CD4-positive, alpha-beta memory T cell (primary cell): ENCODE data around the gene GLS. TPM values are rescaled to one million over a fixed set of nuclear protein-coding genes. Genes with fewer than 3 reads are reported as not detected.

Source experiments
- CTCF ChIA-PET: fragments of 350-600 bp; sonication (Branson Sonifier 250); formaldehyde crosslinking; loops from one replicate; lab custom pipeline; 2021; ENCODE audit warnings: inconsistent platforms; ENCODE audit not compliant: partially characterized antibody; lab: Charles Lee
- POLR2A ChIA-PET: fragments of 350-600 bp; sonication (Branson Sonifier 250); formaldehyde crosslinking; loops from one replicate; lab custom pipeline; 2021; ENCODE audit not compliant: partially characterized antibody; lab: Charles Lee
- DNase-seq, 5 donors: peaks; one replicate each; pipeline versions ENCODE4 v3.0.0 to v3.0.0-alpha.2; 2020 to 2022; ENCODE audit warnings: mixed read lengths in 1 of 5
- H3K27ac ChIP-seq: one replicate; pipeline ENCODE4 v1.7.0; 2013; ENCODE audit warnings: low read depth, low read length
- H3K27me3 ChIP-seq: 2 replicates; pipeline ENCODE4 v1.7.0; 2013; ENCODE audit warnings: mild to moderate bottlenecking, low read length, moderate library complexity; ENCODE audit not compliant: insufficient read depth
- H3K36me3 ChIP-seq: 2 replicates; pipeline ENCODE4 v1.7.0; 2013; ENCODE audit warnings: mild to moderate bottlenecking, low read length, moderate library complexity; ENCODE audit not compliant: insufficient read depth
- H3K4me1 ChIP-seq: 2 replicates; pipeline ENCODE4 v1.7.0; 2013; ENCODE audit warnings: mild to moderate bottlenecking, low read length, moderate library complexity; ENCODE audit not compliant: insufficient read depth
- H3K4me3 ChIP-seq, 2 donors: one replicate each; pipeline ENCODE4 v1.7.0; 2013; ENCODE audit warnings: low read length in 2 of 2, mild to moderate bottlenecking in 1 of 2
- H3K9me3 ChIP-seq, 2 donors: one replicate each; pipeline ENCODE4 v1.7.0; 2013; ENCODE audit warnings: low read length in 2 of 2, control low read depth in 1 of 2; ENCODE audit not compliant: control insufficient read depth in 1 of 2
- H3K27ac Mint-ChIP-seq, 7 donors: one replicate each; pipeline ENCODE4 v1.8.0; 2020 to 2021; ENCODE audit warnings: mixed read lengths in 7 of 7, mild to moderate bottlenecking in 6 of 7, inconsistent platforms in 3 of 7, moderate library complexity in 3 of 7
- H3K27me3 Mint-ChIP-seq, 2 donors: one replicate each; pipeline ENCODE4 v1.8.0; 2020 to 2021; ENCODE audit warnings: mixed read lengths in 2 of 2
- H3K36me3 Mint-ChIP-seq, 2 donors: one replicate each; pipeline ENCODE4 v1.8.0; 2020 to 2021; ENCODE audit warnings: mixed read lengths in 2 of 2, inconsistent platforms in 1 of 2, mild to moderate bottlenecking in 1 of 2
- H3K4me1 Mint-ChIP-seq, 4 donors: one replicate each; pipeline ENCODE4 v1.8.0; 2020 to 2021; ENCODE audit warnings: mixed read lengths in 4 of 4, mild to moderate bottlenecking in 1 of 4
- H3K4me3 Mint-ChIP-seq, 8 donors: one replicate each; pipeline ENCODE4 v1.8.0; 2020 to 2021; ENCODE audit warnings: mixed read lengths in 8 of 8, mild to moderate bottlenecking in 7 of 8, moderate library complexity in 6 of 8, inconsistent platforms in 3 of 8
- H3K9me3 Mint-ChIP-seq, 8 donors: one replicate each; pipeline ENCODE4 v1.8.0; 2020 to 2021; ENCODE audit warnings: mixed read lengths in 8 of 8, mild to moderate bottlenecking in 5 of 8, inconsistent platforms in 3 of 8, moderate library complexity in 1 of 8
- intact Hi-C: fragments of 100-400 bp; cut with micrococcal nuclease; formaldehyde crosslinking; loops from one replicate; pipeline ENCODE4 v1.15.1; 2023
- polyA plus RNA-seq, 2 donors: library from polyadenylated mRNA; unstranded; fragments of 300-500 nt; fragmentation: Illumina TruSeq; gene quantifications; one replicate each; pipeline ENCODE4 v1.2.3, GENCODE V29; 2021
- total RNA-seq, 2 experiments: library from RNA; stranded (reverse); gene quantifications; one replicate each; pipeline ENCODE4 v1.2.3, GENCODE V29; 2021

Gene GLS
- total RNA-seq = 100 to 1,000 TPM; 200 to 208 TPM
- polyA plus RNA-seq = 10 to 100 TPM; 27.0 to 64.6 TPM

- H3K4me1 ChIP-seq = peaks cover 54% of the 10 kb centered on the region
- peaks cover 33 to 72% (median 45%) of the 10 kb centered on the region in 4 donors for H3K4me1 Mint-ChIP-seq
- CTCF ChIA-PET = interaction anchor here (0.9 to 2.1 kb wide), 6 partner anchors 8 to 142 kb away, joined by 3 to 13 read pairs (median 4); partner anchors contain the start of gene STAT1
- no peaks in the 10 kb centered on the region for H3K27me3 Mint-ChIP-seq
- H3K9me3 Mint-ChIP-seq = peaks cover 0 to 4% (median 0%) of the 10 kb centered on the region in 8 donors
- POLR2A ChIA-PET = interaction anchor here (0.7 to 7.3 kb wide), 40 partner anchors 11 to 1300 kb away, joined by 3 to 94 read pairs (median 5); partner anchors contain the start of genes HIBCH, NABP1, NEMP2 and SLC40A1
- peaks cover 7 to 31% of the 10 kb centered on the region in 2 donors for H3K36me3 Mint-ChIP-seq
- DNase-seq = peak; percentile 94 to 98 (median 97)
- no peaks in the 10 kb centered on the region for H3K27me3 ChIP-seq
- peak within 1 kb of the TSS; percentile 96 to 99 (median 99) for H3K27ac Mint-ChIP-seq
- H3K9me3 ChIP-seq = no peaks in the 10 kb centered on the region
- no peaks in the 10 kb centered on the region for H3K36me3 ChIP-seq
- H3K4me3 Mint-ChIP-seq = peak within 1 kb of the TSS; percentile 96 to 99 (median 98)
- H3K27ac ChIP-seq = peak within 1 kb of the TSS; percentile 93
- H3K4me3 ChIP-seq = peak within 1 kb of the TSS; percentile 88 to 94
- intact Hi-C loops = loop anchor here (1.0 to 5.0 kb wide), 7 partner anchors 30 to 1098 kb away; partner anchors contain the start of genes MFSD6, NAB1, NEMP2 and ORMDL1
Measured at GRCh38 chr2:190880378-190881083, at the start of gene GLS. GLS (plus strand) TSS chr2:190880821; CDS start chr2:190881085, 264 bp downstream.

DNA sequence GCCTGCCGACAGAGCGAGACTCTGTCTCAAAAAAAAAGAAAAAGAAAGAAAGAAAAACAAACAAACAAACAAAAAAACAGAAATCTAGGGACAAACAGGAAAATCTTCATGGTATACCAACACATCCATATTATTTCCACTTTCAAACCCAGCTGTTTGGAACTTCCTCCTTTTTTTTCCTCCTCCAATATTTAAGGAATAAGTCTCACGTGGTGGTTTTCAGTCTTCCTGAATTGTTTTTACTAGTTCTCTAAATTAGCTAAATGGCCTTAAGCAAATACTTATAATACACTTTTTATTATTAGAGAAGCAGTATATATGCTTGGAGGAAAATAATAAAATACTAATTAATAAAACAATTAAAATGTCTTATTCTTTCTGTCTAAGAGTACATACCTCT lies 48.7 kb upstream of the GLS start:
- Histone ChIP-seq H3K27me3 (no peaks in the 10 kb centered on the region), H3K4me3 (no peak overlapping the region), H3K4me1 (no peaks in the 10 kb centered on the region), H3K27ac (no peak overlapping the region), H3K9me3 (no peaks in the 10 kb centered on the region), H3K36me3 (no peaks in the 10 kb centered on the region)
- H3K4me3 Mint-ChIP-seq = no peak overlapping the region
- H3K27ac Mint-ChIP-seq = no peak overlapping the region
- CTCF ChIA-PET = interaction anchor here (0.7 to 1.3 kb wide), 2 partner anchors 19 to 131 kb away, joined by 3 to 4 read pairs; no protein-coding TSS in a partner anchor
- intact Hi-C loops = no loop called here
- POLR2A ChIA-PET = interaction anchor here (0.7 kb wide), 1 partner anchor 1295 kb away, joined by 3 read pairs; no protein-coding TSS in a partner anchor
- peaks cover 0 to 2% of the 10 kb centered on the region in 2 donors for H3K27me3 Mint-ChIP-seq
- no peaks in the 10 kb centered on the region for H3K4me1 Mint-ChIP-seq
- H3K9me3 Mint-ChIP-seq = no peaks in the 10 kb centered on the region
- DNase-seq = no peak
- peaks cover 0 to 17% of the 10 kb centered on the region in 2 donors for H3K36me3 Mint-ChIP-seq

- DNase-seq = no peak
- H3K4me3 Mint-ChIP-seq = no peak overlapping the region
- H3K36me3 ChIP-seq = no peaks in the 10 kb centered on the region
- no peaks in the 10 kb centered on the region for H3K4me1 Mint-ChIP-seq
- no peak overlapping the region for H3K27ac Mint-ChIP-seq
- intact Hi-C loops = no loop called here
- no peaks in the 10 kb centered on the region for H3K27me3 ChIP-seq
- H3K36me3 Mint-ChIP-seq = peaks cover 0 to 9% of the 10 kb centered on the region in 2 donors
- ChIA-PET CTCF (interaction anchor here (1.9 kb wide), 1 partner anchor 16 kb away, joined by 10 read pairs; no protein-coding TSS in a partner anchor), POLR2A (no interaction called here)
- H3K4me1 ChIP-seq = no peaks in the 10 kb centered on the region
- H3K27ac ChIP-seq = no peak overlapping the region
- no peaks in the 10 kb centered on the region for H3K9me3 ChIP-seq
- H3K27me3 Mint-ChIP-seq = peaks cover 0 to 3% of the 10 kb centered on the region in 2 donors
- H3K9me3 Mint-ChIP-seq = no peaks in the 10 kb centered on the region
- H3K4me3 ChIP-seq = no peak overlapping the region
Measured at GRCh38 chr2:190834890-190835208, 45.8 kb upstream of the GLS start.

GRCh38 chr2:190835303-190835930 lies 45.2 kb upstream of the GLS start:
- Mint-ChIP-seq H3K27me3 (peaks cover 0 to 3% of the 10 kb centered on the region in 2 donors), H3K36me3 (peaks cover 0 to 9% of the 10 kb centered on the region in 2 donors), H3K4me3 (no peak overlapping the region), H3K9me3 (no peaks in the 10 kb centered on the region), H3K4me1 (no peaks in the 10 kb centered on the region), H3K27ac (no peak overlapping the region)
- no peaks in the 10 kb centered on the region for H3K4me1 ChIP-seq
- intact Hi-C loops = no loop called here
- ChIA-PET CTCF (interaction anchor here (1.9 kb wide), 1 partner anchor 15 kb away, joined by 10 read pairs; no protein-coding TSS in a partner anchor), POLR2A (no interaction called here)
- DNase-seq = no peak
- H3K9me3 ChIP-seq = no peaks in the 10 kb centered on the region
- no peak overlapping the region for H3K27ac ChIP-seq
- H3K36me3 ChIP-seq = no peaks in the 10 kb centered on the region
- H3K27me3 ChIP-seq = no peaks in the 10 kb centered on the region
- H3K4me3 ChIP-seq = no peak overlapping the region

DNA sequence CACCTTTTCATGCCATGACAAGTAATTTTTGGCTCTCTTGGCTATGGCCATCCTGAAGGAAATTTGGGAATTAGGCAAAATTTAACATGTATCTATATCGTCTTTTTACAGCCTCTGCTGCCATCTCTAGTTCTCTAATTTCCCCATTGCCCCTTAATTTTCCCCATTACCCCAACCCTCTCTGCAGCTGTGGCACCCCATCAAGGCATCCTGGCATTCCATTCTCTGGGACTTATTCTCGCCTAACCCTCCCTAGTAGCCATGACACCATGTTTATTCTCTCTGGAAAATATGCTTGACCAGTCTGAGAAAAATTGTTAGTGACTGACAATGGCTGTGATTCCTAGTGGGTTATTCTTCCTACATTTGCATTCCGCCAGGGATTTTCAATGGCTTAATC lies 43.9 kb upstream of the GLS start:
- no peak overlapping the region for H3K27ac ChIP-seq
- no peaks in the 10 kb centered on the region for H3K36me3 ChIP-seq
- POLR2A ChIA-PET = no interaction called here
- Mint-ChIP-seq H3K27ac (no peak overlapping the region), H3K9me3 (no peaks in the 10 kb centered on the region), H3K4me3 (no peak overlapping the region), H3K27me3 (peaks cover 0 to 1% of the 10 kb centered on the region in 2 donors), H3K4me1 (no peaks in the 10 kb centered on the region), H3K36me3 (peaks cover 0 to 13% of the 10 kb centered on the region in 2 donors)
- intact Hi-C loops = no loop called here
- H3K4me1 ChIP-seq = no peaks in the 10 kb centered on the region
- no peaks in the 10 kb centered on the region for H3K27me3 ChIP-seq
- H3K4me3 ChIP-seq = no peak overlapping the region
- H3K9me3 ChIP-seq = no peaks in the 10 kb centered on the region
- DNase-seq = no peak
- CTCF ChIA-PET = interaction anchor here (1.9 kb wide), 1 partner anchor 14 kb away, joined by 10 read pairs; no protein-coding TSS in a partner anchor

- no peaks in the 10 kb centered on the region for H3K9me3 Mint-ChIP-seq
- H3K4me1 Mint-ChIP-seq = no peaks in the 10 kb centered on the region
- Histone ChIP-seq H3K27me3 (no peaks in the 10 kb centered on the region), H3K4me3 (no peak overlapping the region), H3K4me1 (no peaks in the 10 kb centered on the region), H3K36me3 (no peaks in the 10 kb centered on the region), H3K9me3 (no peaks in the 10 kb centered on the region), H3K27ac (no peak overlapping the region)
- no peak overlapping the region for H3K27ac Mint-ChIP-seq
- DNase-seq = no peak
- ChIA-PET POLR2A (no interaction called here), CTCF (no interaction called here)
- H3K36me3 Mint-ChIP-seq = peaks cover 0 to 13% of the 10 kb centered on the region in 2 donors
- H3K4me3 Mint-ChIP-seq = no peak overlapping the region
- H3K27me3 Mint-ChIP-seq = peaks cover 0 to 1% of the 10 kb centered on the region in 2 donors
- intact Hi-C loops = no loop called here
Measured at GRCh38 chr2:190837420-190837819, 43.2 kb upstream of the GLS start.

- Histone ChIP-seq H3K36me3 (no peaks in the 10 kb centered on the region), H3K27ac (no peak overlapping the region), H3K27me3 (no peaks in the 10 kb centered on the region), H3K4me3 (no peak overlapping the region), H3K4me1 (no peaks in the 10 kb centered on the region), H3K9me3 (no peaks in the 10 kb centered on the region)
- ChIA-PET POLR2A (no interaction called here), CTCF (interaction anchor here (1.1 to 1.4 kb wide), 2 partner anchors 13 to 54 kb away, joined by 3 to 12 read pairs; no protein-coding TSS in a partner anchor)
- peaks cover 0 to 1% of the 10 kb centered on the region in 2 donors for H3K27me3 Mint-ChIP-seq
- no peaks in the 10 kb centered on the region for H3K4me1 Mint-ChIP-seq
- no peak for DNase-seq
- H3K4me3 Mint-ChIP-seq = no peak overlapping the region
- no peak overlapping the region for H3K27ac Mint-ChIP-seq
- H3K9me3 Mint-ChIP-seq = no peaks in the 10 kb centered on the region
- H3K36me3 Mint-ChIP-seq = peaks cover 0 to 13% of the 10 kb centered on the region in 2 donors
- intact Hi-C loops = no loop called here
Measured at GRCh38 chr2:190837952-190838361, 42.7 kb upstream of the GLS start.
